Measurements from ENCODE around the gene PHGDH. TPM values are rescaled to one million over a fixed set of nuclear protein-coding genes. Genes with fewer than 3 reads are reported as not detected.
A peak's percentile ranks its signal among the peaks of the same experiment; 100 is the strongest.

The PHGDH gene
- total and polyA plus RNA-seq, 9 of the 15 experiments (the other 6 are each of a cell fraction or from before 2014, with no cell fraction given) = 6.7 to 84.2 (median 36.2) TPM

DNA sequence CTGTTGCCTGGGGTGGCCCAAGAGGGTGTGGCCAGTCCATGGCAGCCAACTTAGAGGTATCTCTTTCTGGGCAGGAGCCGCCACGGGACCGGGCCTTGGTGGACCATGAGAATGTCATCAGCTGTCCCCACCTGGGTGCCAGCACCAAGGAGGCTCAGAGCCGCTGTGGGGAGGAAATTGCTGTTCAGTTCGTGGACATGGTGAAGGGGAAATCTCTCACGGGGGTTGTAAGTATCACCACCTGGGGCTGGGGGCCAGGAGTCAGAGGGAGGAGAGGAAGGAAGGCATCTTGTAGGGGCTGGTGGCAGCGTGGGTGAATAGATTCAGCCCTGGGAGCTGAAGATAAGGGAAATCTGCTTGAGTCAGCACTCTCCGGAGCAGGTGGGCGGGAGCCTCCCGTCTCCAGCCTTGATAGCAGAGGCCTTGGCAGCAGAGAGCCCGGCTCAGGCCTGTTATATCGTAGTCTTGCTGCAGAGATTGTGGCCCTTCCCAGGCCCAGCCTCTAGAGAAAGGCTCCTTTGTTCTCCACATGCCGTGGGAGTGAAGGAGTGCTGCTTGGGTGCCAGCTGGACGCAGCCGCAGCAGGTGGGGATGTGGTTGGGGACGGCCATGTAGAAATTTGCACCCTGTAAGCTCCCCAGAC lies 25.4 kb downstream of the PHGDH start (continued):
- TF ChIP-seq, protein P1, sequence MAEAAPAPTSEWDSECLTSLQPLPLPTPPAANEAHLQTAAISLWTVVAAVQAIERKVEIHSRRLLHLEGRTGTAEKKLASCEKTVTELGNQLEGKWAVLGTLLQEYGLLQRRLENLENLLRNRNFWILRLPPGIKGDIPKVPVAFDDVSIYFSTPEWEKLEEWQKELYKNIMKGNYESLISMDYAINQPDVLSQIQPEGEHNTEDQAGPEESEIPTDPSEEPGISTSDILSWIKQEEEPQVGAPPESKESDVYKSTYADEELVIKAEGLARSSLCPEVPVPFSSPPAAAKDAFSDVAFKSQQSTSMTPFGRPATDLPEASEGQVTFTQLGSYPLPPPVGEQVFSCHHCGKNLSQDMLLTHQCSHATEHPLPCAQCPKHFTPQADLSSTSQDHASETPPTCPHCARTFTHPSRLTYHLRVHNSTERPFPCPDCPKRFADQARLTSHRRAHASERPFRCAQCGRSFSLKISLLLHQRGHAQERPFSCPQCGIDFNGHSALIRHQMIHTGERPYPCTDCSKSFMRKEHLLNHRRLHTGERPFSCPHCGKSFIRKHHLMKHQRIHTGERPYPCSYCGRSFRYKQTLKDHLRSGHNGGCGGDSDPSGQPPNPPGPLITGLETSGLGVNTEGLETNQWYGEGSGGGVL (CRISPR knock-in tag; IDR thresholded peaks at IDR 0.05) = no peak
- TF ChIP-seq THRB (CRISPR knock-in tag; conservative IDR thresholded peaks at IDR 0.05) (peak; percentile 58; the same call in 1 of the 2 replicates), ZNF395 (CRISPR knock-in tag; IDR thresholded peaks at IDR 0.05) (peak; percentile 99), HLTF (IDR thresholded peaks at IDR 0.05) (peak; percentile 71), U2AF1 (optimal IDR thresholded peaks at IDR 0.05; ENCODE audit: low read depth, low read length) (no peak), ZNF717 (CRISPR knock-in tag; IDR thresholded peaks at IDR 0.05) (no peak), DPF2 (IDR thresholded peaks at IDR 0.05) (peak; percentile 97), MIER1 (IDR thresholded peaks at IDR 0.05; ENCODE audit: low read depth) (peak; percentile 32; the same call in 1 of the 2 replicates), FOSL1 (tag; conservative IDR thresholded peaks at IDR 0.05) (peak; percentile 71), SNIP1 (IDR thresholded peaks at IDR 0.05; ENCODE audit: low read depth) (no peak), LARP7 (IDR thresholded peaks at IDR 0.05) (0 out of 2 replicates have a peak, but pooled peaks have one; percentile 29), CEBPB (tag; IDR thresholded peaks at IDR 0.05) (no peak), HEY1 (CRISPR knock-in tag; IDR thresholded peaks at IDR 0.05; ENCODE audit: borderline replicate concordance) (no peak), ZBTB11 (CRISPR knock-in tag; IDR thresholded peaks at IDR 0.05) (peak in 1 of 3 experiments; percentile 87; a peak in 2 of 6 replicates)
- TF ChIP-seq, protein P2, sequence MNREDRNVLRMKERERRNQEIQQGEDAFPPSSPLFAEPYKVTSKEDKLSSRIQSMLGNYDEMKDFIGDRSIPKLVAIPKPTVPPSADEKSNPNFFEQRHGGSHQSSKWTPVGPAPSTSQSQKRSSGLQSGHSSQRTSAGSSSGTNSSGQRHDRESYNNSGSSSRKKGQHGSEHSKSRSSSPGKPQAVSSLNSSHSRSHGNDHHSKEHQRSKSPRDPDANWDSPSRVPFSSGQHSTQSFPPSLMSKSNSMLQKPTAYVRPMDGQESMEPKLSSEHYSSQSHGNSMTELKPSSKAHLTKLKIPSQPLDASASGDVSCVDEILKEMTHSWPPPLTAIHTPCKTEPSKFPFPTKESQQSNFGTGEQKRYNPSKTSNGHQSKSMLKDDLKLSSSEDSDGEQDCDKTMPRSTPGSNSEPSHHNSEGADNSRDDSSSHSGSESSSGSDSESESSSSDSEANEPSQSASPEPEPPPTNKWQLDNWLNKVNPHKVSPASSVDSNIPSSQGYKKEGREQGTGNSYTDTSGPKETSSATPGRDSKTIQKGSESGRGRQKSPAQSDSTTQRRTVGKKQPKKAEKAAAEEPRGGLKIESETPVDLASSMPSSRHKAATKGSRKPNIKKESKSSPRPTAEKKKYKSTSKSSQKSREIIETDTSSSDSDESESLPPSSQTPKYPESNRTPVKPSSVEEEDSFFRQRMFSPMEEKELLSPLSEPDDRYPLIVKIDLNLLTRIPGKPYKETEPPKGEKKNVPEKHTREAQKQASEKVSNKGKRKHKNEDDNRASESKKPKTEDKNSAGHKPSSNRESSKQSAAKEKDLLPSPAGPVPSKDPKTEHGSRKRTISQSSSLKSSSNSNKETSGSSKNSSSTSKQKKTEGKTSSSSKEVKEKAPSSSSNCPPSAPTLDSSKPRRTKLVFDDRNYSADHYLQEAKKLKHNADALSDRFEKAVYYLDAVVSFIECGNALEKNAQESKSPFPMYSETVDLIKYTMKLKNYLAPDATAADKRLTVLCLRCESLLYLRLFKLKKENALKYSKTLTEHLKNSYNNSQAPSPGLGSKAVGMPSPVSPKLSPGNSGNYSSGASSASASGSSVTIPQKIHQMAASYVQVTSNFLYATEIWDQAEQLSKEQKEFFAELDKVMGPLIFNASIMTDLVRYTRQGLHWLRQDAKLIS (CRISPR knock-in tag; IDR thresholded peaks at IDR 0.05) = no peak

Measured in K562 (cell line).